ENCODE measurements around the gene RPRML.
"Not testable (repeated sequence)": the region's sequence is repeated elsewhere in the genome, so short reads cannot be mapped to it uniquely, and the experiment has no call there.

The RPRML gene

GRCh38 chr17:46976626-46977270, 2.3 kb downstream of the RPRML start:
- DNase-seq (ENCODE audit: low read depth, low spot score) = no peak

DNA sequence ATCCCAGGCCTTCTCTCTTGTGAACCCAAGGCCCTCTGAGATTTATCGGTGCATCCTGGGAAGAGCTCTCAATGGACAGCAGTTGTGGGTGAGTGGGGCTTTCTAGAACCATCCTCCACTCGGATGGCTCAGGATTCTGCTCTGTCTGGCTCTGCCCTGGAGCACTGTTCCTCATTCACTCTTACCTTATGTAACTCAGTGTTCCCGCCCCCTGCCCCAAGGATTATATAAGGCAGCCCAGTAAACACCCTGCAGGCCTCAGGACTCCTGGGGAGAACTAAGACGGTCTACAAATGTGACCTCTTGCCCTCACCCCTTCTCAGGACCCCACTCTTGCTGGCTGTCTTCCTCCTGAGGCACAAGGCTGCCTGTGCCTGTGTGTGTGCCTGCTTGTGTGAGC, 3.8 kb downstream of the RPRML start:
- no peak for DNase-seq (ENCODE audit: low read depth, low spot score)

DNA sequence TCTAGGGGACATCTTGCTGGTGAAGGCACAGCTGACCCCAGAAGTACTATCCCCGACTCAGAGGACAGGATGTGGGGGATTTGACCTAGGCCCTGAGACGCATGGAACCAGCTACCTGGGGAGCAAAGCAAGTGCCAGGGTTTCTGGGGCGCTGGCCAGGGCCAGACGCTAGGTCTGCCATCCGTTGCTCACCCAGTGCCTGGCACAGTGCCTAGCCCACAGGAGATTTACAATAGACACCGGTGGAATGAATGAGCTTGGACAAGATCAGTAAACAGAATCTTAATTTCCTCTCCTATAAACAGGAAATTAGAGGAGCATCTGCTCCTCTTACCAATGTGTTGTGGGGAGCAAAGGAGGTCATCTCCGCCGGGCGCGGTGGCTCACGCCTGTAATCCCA, 5.0 kb downstream of the RPRML start:
- DNase-seq (ENCODE audit: low read depth, low spot score) = no peak

GRCh38 chr17:46972346-46972745, 6.7 kb downstream of the RPRML start:
- no peak for DNase-seq (ENCODE audit: low read depth, low spot score)

DNA sequence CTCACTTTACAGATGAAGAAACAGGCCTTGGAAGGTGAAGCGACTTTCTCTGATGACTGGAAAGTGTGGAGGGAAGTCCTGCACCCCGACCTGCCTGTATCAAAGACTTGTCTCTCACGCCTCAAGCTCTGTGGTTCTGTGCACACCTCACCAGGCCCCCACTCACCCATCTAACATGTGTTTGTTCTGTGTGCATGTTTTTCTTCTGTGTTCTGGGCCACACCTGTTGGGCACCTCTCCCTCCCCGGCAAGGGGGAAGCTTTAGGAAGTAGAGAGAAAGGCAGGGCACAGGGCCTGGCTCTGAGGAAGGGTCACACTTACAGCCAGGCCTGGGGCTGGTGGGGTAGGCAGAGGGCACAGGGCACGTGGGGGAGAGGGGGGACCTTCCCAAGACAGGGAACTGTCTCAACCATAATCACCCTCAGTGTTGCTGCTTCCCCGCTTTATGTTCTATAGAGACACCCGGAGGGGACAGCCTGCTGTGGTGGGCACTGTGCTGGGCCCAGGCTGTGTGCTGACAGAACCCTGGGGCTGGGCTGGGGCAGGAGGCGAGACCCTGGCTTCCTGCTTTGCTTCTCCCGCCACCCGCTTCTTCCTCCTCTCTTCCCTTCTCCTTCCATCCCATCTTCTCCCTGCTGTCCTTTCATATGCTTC, 7.3 kb downstream of the RPRML start:
- no peak for DNase-seq (ENCODE audit: low read depth, low spot score)

- no peak for DNase-seq (ENCODE audit: low read depth, low spot score)
These were observed 10.2 kb downstream of the RPRML start for GRCh38 chr17:46968896-46969295.

DNA sequence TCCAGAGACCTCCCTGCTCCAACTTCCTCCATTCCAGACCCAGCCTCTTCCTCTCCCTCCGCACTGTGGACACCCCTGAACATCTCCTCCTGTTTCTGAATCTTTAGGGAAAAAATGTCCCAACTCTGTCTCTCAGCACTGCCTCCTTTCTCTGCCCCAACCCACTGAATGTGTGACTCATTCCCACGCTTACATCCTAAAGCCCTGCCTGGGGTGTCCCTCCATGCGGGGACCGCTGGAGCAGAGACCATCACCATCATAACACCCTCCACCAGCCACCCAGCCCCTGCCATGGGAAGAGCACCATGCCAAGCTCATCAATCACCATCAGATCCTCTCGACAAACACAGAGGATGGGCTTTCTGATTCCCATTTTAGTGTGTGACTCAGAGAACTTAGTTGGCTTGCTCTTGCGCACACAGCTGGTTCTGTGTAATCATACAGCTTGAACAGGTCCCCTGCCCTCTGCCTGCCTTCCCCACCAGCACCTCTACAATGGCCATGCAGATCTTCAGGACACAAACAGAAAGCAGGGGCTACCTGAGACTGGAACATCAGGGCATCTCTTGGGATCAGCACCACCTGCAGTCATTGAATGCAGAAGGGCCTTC, 10.7 kb downstream of the RPRML start:
- no peak for DNase-seq (ENCODE audit: low read depth, low spot score)

- DNase-seq (ENCODE audit: low read depth, low spot score) = no peak
These were observed 14.5 kb downstream of the RPRML start for GRCh38 chr17:46964315-46965265.

DNA sequence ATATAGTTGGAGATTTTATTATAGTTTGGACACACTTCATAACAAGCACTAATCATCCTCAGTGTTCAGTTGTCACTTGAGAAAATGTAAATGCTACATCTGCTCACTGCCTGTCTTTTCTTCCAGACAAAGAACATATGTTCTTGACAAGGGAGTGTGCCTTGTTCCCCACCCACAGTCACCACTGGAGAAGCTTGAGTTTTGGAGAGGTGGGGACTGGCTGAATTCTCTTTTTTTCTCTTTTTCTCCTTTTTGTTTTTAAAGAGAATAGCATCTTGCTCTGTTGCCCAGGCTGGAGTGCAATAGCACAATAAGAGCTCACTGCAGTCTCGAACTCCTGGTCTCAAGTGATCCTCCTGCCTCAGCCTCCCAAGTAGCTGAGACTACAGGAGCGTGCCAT, 15.5 kb downstream of the RPRML start:
- DNase-seq (ENCODE audit: low read depth, low spot score) = no peak

- no peak for DNase-seq (ENCODE audit: low read depth, low spot score)
These were observed 16.7 kb downstream of the RPRML start for GRCh38 chr17:46962374-46962790.

- no peak for DNase-seq (ENCODE audit: low read depth, low spot score)
These were observed 18.9 kb downstream of the RPRML start for GRCh38 chr17:46960152-46960551.

GRCh38 chr17:46958041-46958591, 20.9 kb downstream of the RPRML start:
- DNase-seq (ENCODE audit: low read depth, low spot score) = no peak

DNA sequence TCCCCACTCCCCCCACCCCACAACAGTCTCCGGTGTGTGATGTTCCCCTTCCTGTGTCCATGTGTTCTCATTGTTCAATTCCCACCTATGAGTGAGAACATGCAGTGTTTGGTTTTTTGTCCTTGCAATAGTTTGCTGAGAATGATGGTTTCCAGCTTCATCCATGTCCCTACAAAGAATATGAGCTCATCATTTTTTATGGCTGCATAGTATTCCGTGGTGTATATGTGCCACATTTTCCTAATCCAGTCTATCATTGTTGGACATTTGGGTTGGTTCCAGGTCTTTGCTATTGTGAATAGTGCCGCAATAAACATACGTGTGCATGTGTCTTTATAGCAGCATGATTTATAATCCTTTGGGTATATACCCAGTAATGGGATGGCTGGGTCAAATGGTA, 25.9 kb downstream of the RPRML start:
- DNase-seq (ENCODE audit: low read depth, low spot score) = not testable (repeated sequence)

- DNase-seq (ENCODE audit: low read depth, low spot score) = no peak
These were observed 26.9 kb downstream of the RPRML start for GRCh38 chr17:46952115-46952514.

- DNase-seq (ENCODE audit: low read depth, low spot score) = no peak
These were observed 27.3 kb downstream of the RPRML start for GRCh38 chr17:46951706-46952105.

DNA sequence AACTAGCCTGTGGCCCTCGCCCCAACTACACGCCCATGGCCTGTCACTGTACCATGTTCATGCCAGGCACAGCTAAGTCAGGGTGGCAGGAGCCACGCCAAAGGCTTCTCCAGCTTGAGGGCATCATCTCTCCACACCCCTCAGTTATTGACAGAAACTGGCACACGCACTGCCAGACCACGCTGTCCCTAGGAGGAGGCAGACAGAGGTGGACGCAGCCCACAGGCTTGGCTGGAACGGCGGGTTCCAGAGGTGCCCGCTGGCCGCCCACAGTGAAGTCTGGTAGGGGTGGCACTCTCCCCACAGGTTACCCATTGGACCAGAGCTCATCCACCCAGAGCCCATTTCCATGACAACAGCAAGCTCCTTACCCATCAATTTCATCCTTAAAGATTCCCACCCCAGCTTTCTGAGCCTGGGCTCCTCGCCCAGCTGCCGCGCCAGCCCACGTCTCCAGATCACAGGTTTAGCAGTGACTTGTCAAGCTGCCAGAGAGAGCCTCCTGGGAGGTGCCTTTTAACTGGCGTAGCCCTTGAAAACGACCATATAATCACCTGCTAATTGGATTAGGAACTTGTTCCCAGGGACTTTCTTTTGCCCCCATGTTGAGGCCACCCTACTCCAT, 27.9 kb downstream of the RPRML start:
- DNase-seq (ENCODE audit: low read depth, low spot score) = no peak

DNA sequence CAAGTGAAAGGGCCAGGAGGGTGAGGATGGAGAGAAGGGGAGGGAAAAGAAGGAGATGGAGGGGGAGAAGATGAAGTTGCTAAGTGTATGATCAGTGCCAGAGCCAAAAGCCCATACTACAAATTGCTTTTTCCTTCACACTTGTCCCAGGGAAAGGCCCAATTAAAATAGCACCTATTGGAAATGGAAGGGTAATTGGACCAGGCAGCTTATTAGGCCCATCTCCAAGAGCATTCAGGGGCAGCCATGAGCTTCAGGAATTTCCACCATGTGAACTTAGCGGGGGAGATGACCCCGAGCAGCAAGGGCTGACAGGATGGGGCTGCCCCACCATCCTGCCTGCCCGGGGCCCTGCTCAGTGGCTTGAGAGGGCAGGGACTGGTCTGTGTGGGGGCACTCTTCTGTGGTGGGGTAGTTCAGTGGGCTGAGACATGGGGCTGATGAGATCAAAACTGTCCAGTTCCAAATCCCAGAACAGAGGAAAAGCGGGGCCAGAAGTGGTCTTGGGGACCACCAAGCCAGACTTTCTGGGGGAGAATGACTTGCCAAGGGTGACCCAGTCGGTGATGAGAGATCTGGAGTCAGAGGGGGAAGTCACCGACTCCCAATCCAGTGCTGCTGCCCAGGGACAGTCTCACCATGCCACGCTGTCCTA, 28.6 kb downstream of the RPRML start:
- DNase-seq (ENCODE audit: low read depth, low spot score) = no peak

- DNase-seq (ENCODE audit: low read depth, low spot score) = no peak
These were observed 29.5 kb downstream of the RPRML start for GRCh38 chr17:46949291-46950174.

- no peak for DNase-seq (ENCODE audit: low read depth, low spot score)
These were observed 30.5 kb downstream of the RPRML start for GRCh38 chr17:46948544-46948943.

- no peak for DNase-seq (ENCODE audit: low read depth, low spot score)
These were observed 31.8 kb downstream of the RPRML start for GRCh38 chr17:46947216-46947615.

Measured in activated CD4-positive, CD25-positive, alpha-beta regulatory T cell treated with anti-CD3 and anti-CD28 coated beads, Interleukin-2, amount 50 U/mL, for 16 hours (primary cell).